ENCODE data around the gene MSH2.

The MSH2 gene

DNA sequence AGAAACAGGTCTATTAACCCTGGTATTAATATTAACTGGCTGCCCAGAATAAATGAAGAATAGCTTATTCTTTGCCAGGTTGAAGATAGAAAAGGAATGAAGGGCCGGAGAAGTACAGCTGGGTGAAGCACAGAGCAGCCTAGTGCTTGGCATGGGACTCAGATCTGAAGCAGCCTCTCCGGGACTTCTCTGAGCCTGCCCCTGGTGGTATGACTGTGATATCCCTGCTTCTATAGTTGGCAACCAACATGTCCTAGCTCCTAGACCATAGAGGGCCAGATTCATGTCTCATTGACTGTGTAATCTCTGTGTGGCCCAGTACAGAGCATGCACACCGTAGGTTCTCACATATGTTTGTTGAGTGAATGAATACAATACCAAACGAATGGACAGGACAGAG is 107.8 kb downstream of the MSH2 start:
- TF ChIP-seq, protein P1, sequence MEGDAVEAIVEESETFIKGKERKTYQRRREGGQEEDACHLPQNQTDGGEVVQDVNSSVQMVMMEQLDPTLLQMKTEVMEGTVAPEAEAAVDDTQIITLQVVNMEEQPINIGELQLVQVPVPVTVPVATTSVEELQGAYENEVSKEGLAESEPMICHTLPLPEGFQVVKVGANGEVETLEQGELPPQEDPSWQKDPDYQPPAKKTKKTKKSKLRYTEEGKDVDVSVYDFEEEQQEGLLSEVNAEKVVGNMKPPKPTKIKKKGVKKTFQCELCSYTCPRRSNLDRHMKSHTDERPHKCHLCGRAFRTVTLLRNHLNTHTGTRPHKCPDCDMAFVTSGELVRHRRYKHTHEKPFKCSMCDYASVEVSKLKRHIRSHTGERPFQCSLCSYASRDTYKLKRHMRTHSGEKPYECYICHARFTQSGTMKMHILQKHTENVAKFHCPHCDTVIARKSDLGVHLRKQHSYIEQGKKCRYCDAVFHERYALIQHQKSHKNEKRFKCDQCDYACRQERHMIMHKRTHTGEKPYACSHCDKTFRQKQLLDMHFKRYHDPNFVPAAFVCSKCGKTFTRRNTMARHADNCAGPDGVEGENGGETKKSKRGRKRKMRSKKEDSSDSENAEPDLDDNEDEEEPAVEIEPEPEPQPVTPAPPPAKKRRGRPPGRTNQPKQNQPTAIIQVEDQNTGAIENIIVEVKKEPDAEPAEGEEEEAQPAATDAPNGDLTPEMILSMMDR (IDR thresholded peaks at IDR 0.05; ENCODE audit: low read depth, low read length): no peak
- DNase-seq (ENCODE audit: extremely low read depth, low read depth): no peak

DNA sequence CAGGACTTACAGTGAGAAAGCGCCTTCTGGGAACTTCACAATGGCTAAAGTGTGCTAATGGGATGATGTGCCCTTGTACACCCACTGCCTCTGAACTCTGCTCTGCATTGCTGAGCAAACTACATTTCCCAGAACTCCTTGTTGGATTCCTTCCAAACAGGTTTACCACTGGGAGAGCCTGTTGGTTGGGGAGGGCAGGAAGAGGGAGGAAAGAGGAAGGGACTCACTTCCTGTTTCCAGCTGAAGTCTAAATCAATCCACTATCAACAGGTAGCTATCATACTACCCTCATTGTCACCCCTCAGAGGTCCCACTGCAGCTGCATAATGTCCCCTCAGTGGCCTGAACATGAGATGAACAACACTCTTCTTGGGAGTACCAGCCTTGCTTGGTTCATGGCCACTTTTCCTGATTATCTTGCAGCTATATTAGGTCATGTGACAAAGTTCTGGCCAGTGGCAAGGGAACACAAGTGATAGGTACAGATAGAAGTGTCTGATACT is 109.7 kb downstream of the MSH2 start:
- no peak for DNase-seq (ENCODE audit: extremely low read depth, low read depth)

DNA sequence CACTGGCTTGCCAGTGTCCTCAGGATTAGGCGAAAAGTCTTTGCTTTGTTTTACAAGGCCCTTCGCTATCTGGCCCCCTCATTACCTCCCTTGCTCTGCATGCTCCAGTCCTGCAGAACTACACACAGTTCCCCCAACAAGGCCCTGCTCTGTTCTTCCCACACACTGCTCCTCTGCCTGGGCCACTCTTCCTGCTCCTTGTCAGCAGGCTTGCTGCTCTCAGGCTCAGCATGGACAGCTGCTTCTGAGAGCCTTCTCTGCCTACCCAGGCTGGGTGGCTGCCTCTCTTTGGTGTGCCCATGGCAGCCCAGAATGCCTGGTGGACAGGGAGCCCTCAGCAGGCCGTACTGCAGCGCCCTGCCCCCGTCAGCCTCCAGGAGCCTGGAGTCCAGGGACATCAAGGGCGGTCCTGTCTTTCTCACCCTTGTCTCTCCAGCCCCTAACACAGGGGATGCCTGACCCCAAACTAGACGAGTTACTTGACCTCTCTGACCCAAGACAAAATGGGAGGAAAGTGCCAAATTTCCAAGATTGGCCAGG is 111.1 kb downstream of the MSH2 start:
- TF ChIP-seq, protein P1 (IDR thresholded peaks at IDR 0.05; ENCODE audit: low read depth, low read length): no peak
- no peak for DNase-seq (ENCODE audit: extremely low read depth, low read depth)

More for the DNA sequence above, 109.7 kb downstream of the MSH2 start:
- TF ChIP-seq, protein P1 (IDR thresholded peaks at IDR 0.05; ENCODE audit: low read depth, low read length): no peak

DNA sequence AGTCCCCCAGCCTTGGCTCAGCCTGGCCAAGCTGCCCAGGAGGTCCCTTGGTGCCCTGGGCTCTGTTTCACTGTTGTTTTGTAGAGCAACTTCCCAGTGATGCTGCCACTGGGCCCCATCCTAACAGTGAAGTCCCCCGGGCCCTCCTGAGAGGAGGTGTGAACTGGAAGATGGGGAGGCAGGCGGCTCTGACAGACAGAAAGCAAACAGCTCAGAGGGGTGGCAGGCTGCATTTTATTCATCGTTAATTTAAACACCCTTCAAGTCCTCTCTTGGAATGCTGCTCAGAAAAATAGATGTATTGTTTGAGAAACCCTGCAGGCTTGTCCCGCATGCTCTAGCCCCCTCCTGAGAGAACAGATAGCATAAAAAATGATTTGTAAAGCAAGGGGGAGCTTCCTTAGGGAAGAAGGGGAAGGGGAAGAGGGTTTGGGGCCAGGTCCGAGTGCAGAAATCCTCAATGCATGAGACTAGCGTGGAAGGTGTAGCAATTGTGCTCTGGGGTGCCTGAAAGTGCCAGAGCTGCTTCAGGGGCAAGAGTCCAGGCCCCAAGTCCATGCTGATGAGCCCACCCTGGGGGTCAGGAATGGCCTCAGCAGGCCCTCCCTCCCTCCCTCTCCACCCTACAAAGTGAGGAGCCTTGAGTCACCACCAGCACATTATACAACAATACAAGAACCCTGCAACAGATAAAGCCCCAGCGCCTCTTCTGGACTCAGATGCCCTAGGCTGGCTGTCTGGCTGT is 113.6 kb downstream of the MSH2 start:
- TF ChIP-seq, protein P1 (IDR thresholded peaks at IDR 0.05; ENCODE audit: low read depth, low read length): no peak
- no peak for DNase-seq (ENCODE audit: extremely low read depth, low read depth)

DNA sequence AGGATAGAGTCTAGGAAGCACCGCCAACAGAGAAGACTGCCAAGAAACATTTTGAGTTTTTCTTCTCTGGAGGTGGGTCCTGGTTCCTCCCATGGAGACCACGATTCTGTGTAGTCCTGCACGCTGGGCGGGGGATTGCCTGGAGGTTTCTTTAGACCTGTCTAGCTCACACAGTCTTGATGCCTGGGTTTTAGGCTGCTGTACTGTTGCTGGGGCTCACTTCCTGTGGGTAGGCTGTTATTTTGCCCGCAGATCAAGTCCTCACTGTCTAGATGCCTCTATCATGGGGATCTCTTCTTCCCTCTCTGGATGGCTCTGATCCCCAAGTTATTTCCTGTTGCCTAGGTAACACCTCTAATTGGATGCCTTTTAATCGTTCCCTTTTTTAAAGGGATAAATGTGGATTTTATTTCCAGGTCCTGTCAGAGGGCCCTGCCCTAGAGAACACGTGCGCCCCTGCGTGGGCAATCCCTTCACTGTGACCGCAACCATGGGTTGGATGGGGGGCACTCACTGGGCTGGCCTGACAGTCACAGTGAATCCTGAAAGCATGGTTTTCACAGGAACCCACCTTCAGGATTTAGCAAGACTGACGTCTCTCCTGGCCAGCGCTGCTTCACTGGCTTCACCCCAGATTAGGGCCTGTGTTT is 115.7 kb downstream of the MSH2 start:
- TF ChIP-seq, protein P1 (IDR thresholded peaks at IDR 0.05; ENCODE audit: low read depth, low read length): no peak
- no peak for DNase-seq (ENCODE audit: extremely low read depth, low read depth)

DNA sequence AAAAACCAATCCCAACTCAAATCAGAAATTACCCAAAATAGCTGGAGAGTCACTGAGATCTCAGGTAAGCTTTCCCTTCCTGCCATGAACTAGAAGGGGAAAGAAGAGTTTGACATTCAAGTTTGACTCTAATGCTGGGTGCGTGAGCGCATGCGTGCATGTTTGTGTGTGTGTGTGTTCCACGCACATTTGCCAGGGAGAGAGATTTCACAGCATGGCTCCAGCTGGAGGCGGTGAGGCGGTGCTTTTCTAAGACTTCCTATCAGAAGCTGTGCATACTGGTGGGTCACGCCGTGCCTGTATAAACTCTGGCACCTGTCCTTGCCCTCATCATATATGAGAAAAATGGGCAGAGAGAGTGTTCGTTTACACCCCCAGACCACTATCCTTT is 116.2 kb downstream of the MSH2 start:
- TF ChIP-seq, protein P1 (IDR thresholded peaks at IDR 0.05; ENCODE audit: low read depth, low read length): no peak
- DNase-seq (ENCODE audit: extremely low read depth, low read depth): no peak

All from AG09319 (cell line).